GM12878 (cell line): ENCODE data around the gene ZFP64. TPM values are rescaled to one million over a fixed set of nuclear protein-coding genes. Genes with fewer than 3 reads are reported as not detected.

ENCODE experiments used
- ATAC-seq: fragments of 200-7000 bp; cut with Tn5 transposase; 3 replicates; pipeline ENCODE4 v1.9.1; 2020; ENCODE audit warnings: mild to moderate bottlenecking, moderate library complexity
- BruUV-seq: library from RNA; stranded (reverse); fragments of 400-500 nt; replicated peaks from 2 replicates; lab custom pipeline; 2021; lab: Mats Ljungman, UMichigan
- CTCF ChIA-PET: fragments of 300-600 bp; sonication (Branson Sonifier 250); formaldehyde crosslinking; extraction: SDS; loops from one replicate; lab custom pipeline; 2021; ENCODE audit warnings: inconsistent platforms; lab: Yijun Ruan, JAX
- POLR2A ChIA-PET: fragments of 350-600 bp; formaldehyde crosslinking; extraction: SDS; loops from one replicate; lab custom pipeline; 2021; ENCODE audit warnings: inconsistent platforms; lab: Charles Lee
- RAD21 ChIA-PET: fragments of 300-600 bp; sonication (Branson Sonifier 250); formaldehyde crosslinking; loops from one replicate; lab custom pipeline; 2023; ENCODE audit warnings: antibody characterized with exemption; ENCODE audit not compliant: unreplicated experiment; lab: Charles Lee
- SMC1A ChIA-PET: fragments of 300-600 bp; sonication (Branson Sonifier 250); formaldehyde crosslinking; loops from one replicate; lab custom pipeline; 2023; ENCODE audit not compliant: unreplicated experiment, uncharacterized antibody; lab: Charles Lee
- DNase-seq: peaks from one replicate; pipeline ENCODE4 v3.0.0-alpha.2; 2011; ENCODE audit warnings: low read depth, low spot score
- FAIRE-seq: peaks from 3 replicates; lab custom pipeline; 2011; peaks lifted over from hg19 to GRCh38; lab: Jason Lieb, UNC
- H2AFZ ChIP-seq: 2 replicates; pipeline ENCODE4 v1.6.0; 2011; ENCODE audit warnings: low read depth, low read length, control low read depth; ENCODE audit not compliant: control insufficient read depth
- H3K27ac ChIP-seq: 2 replicates; pipeline ENCODE4 v1.5.1; 2011; ENCODE audit warnings: control low read depth; ENCODE audit not compliant: control insufficient read depth, insufficient read depth
- H3K27me3 ChIP-seq, 2 experiments: replicated peaks in 1 of 2; 2 replicates each; pipeline versions ENCODE4 v1.6.0 to v1.6.1; 2011; ENCODE audit warnings: low read length in 1 of 2; ENCODE audit not compliant: control insufficient read depth in 2 of 2, insufficient read depth in 2 of 2
- H3K36me3 ChIP-seq, 2 experiments: 2 replicates each; pipeline ENCODE4 v1.5.1; 2011; ENCODE audit warnings: low read length in 1 of 2; ENCODE audit not compliant: control insufficient read depth in 2 of 2, insufficient read depth in 2 of 2
- H3K4me1 ChIP-seq: 2 replicates; pipeline ENCODE4 v1.6.1; 2011; ENCODE audit warnings: mild to moderate bottlenecking, low read length, moderate library complexity, mixed read lengths; ENCODE audit not compliant: control insufficient read depth, insufficient read depth
- H3K4me2 ChIP-seq: 2 replicates; pipeline ENCODE4 v1.6.0; 2011; ENCODE audit warnings: control low read depth; ENCODE audit not compliant: control insufficient read depth, insufficient read depth
- H3K4me3 ChIP-seq: fragments of 200-600 bp; sonication (generic); 2 replicates; pipeline ENCODE4 v1.5.1; 2016
- H3K79me2 ChIP-seq: 2 replicates; pipeline ENCODE4 v1.6.0; 2011; ENCODE audit warnings: low read length; ENCODE audit not compliant: control insufficient read depth, insufficient read depth
- H3K9ac ChIP-seq: 2 replicates; pipeline ENCODE4 v1.8.0; 2011; ENCODE audit warnings: low read length, control low read depth, mixed read lengths; ENCODE audit not compliant: control insufficient read depth, insufficient read depth
- H3K9me3 ChIP-seq: replicated peaks from 3 replicates; pipeline ENCODE4 v1.5.1; 2011; ENCODE audit warnings: mild to moderate bottlenecking, low read length; ENCODE audit not compliant: control insufficient read depth, insufficient read depth
- H4K20me1 ChIP-seq: 2 replicates; pipeline ENCODE4 v1.6.0; 2011; ENCODE audit not compliant: control insufficient read depth, insufficient read depth
- BCL11A ChIP-seq: IDR thresholded peaks from 2 replicates; pipeline ENCODE4 v1.6.1; 2011; ENCODE audit warnings: low read depth, low read length
- CEBPB ChIP-seq, 2 experiments: fragments of 150-350 bp in 1 of 2; IDR thresholded peaks; 2 replicates each; pipeline ENCODE4 v1.6.1; 2012 to 2014; ENCODE audit warnings: low read depth in 2 of 2, low read length in 2 of 2, borderline replicate concordance in 1 of 2, inconsistent platforms in 1 of 2
- FOS ChIP-seq: IDR thresholded peaks from 3 replicates; pipeline ENCODE4 v1.6.1; 2011; ENCODE audit warnings: borderline replicate concordance; ENCODE audit not compliant: insufficient read length; ENCODE audit errors: extremely low read depth
- GABPA ChIP-seq: IDR thresholded peaks from 2 replicates; pipeline ENCODE4 v1.6.1; 2014; ENCODE audit warnings: antibody characterized with exemption, low read depth, mild to moderate bottlenecking, inconsistent platforms
- IKZF1 ChIP-seq: fragments of 450-650 bp; conservative IDR thresholded peaks from 2 replicates; pipeline ENCODE4 v1.6.1; 2017; ENCODE audit warnings: antibody characterized with exemption, mild to moderate bottlenecking
- NFYA ChIP-seq: IDR thresholded peaks from 2 replicates; pipeline ENCODE4 v1.6.1; 2011; ENCODE audit warnings: low read depth, mild to moderate bottlenecking, low read length, improper control_type of control experiment, borderline replicate concordance
- NFYB ChIP-seq: IDR thresholded peaks from 2 replicates; pipeline ENCODE4 v1.6.1; 2011; ENCODE audit warnings: low read depth, mild to moderate bottlenecking, low read length, improper control_type of control experiment, moderate library complexity; ENCODE audit not compliant: insufficient read depth
- SIX5 ChIP-seq: IDR thresholded peaks from 2 replicates; pipeline ENCODE4 v1.6.1; 2011; ENCODE audit warnings: mild to moderate bottlenecking, low read depth, low read length, moderate library complexity; ENCODE audit not compliant: severe bottlenecking
- SMARCA5 ChIP-seq: fragments of 450-650 bp; IDR thresholded peaks from 2 replicates; pipeline ENCODE4 v1.6.1; 2017; ENCODE audit warnings: mild to moderate bottlenecking
- STAT1 ChIP-seq: fragments of 450-650 bp; conservative IDR thresholded peaks from 2 replicates; pipeline ENCODE4 v1.6.1; 2014; ENCODE audit warnings: antibody characterized with exemption, mild to moderate bottlenecking
- ZBED1 ChIP-seq: IDR thresholded peaks from 2 replicates; pipeline ENCODE4 v1.6.1; 2016; ENCODE audit warnings: borderline replicate concordance
- WGBS: methylation state at CpG from one replicate; pipeline ENCODE4 v1.1.6; 2016; ENCODE audit warnings: low lambda C conversion rate; ENCODE audit not compliant: insufficient replicate concordance, insufficient coverage; ENCODE audit errors: missing lambda C conversion rate; 5-methylcytosine and 5-hydroxymethylcytosine counted together
- in situ Hi-C: fragments of 300-500 bp; cut with MboI; formaldehyde crosslinking; loops from 9 replicates; pipeline ENCODE4 v1.14.3; 2018; ENCODE audit warnings: mixed read lengths
- intact Hi-C: fragments of 100-400 bp; cut with micrococcal nuclease; formaldehyde crosslinking; loops from one replicate; pipeline ENCODE4 v1.14.2; 2022; ENCODE audit not compliant: unreplicated experiment
- polyA plus RNA-seq, 11 experiments: library from polyadenylated mRNA; depleted of rRNA in 4 of 11; unstranded in 6 of 11; stranded (reverse) in 5 of 11; fragments of >200 nt; fragmentation: Nextera tagmentation in 4 of 11; fragmentation: Illumina TruSeq in 1 of 11; extraction: Ambion mirVana in 4 of 11; extraction: Trizol in 1 of 11; gene quantifications; 1 replicate in 1 of 11; 2 replicates in 10 of 11; pipeline versions ENCODE4 v1.2.1 to v1.2.3, GENCODE V29; 2011 to 2016; ENCODE audit warnings: inconsistent platforms in 2 of 11, missing spikeins in 2 of 11, low read depth in 1 of 11
- total RNA-seq, 4 experiments: library from RNA; depleted of rRNA in 3 of 4; stranded (reverse); fragments of >200 nt in 3 of 4; fragmentation: Illumina TruSeq in 1 of 4; extraction: Trizol in 1 of 4; gene quantifications; 2 replicates each; pipeline versions ENCODE4 v1.2.1 to v1.2.3, GENCODE V29; 2013 to 2021
- TF ChIP-seq, protein P1 (sequence below), 3 experiments: IDR thresholded peaks in 2 of 3; conservative IDR thresholded peaks in 1 of 3; 2 replicates each; pipeline ENCODE4 v1.5.1; 2011; ENCODE audit warnings: low read depth in 3 of 3, low read length in 3 of 3, mild to moderate bottlenecking in 3 of 3, control low read depth in 2 of 3, moderate library complexity in 2 of 3, inconsistent platforms in 1 of 3, mixed read lengths in 1 of 3; ENCODE audit not compliant: control insufficient read depth in 2 of 3, insufficient read depth in 1 of 3; ENCODE audit errors: extremely low read depth in 1 of 3
- TF ChIP-seq, protein P2 (sequence below): fragments of 450-650 bp; IDR thresholded peaks from 2 replicates; pipeline ENCODE4 v1.6.1; 2018; ENCODE audit warnings: mild to moderate bottlenecking, low read depth, moderate library complexity; ENCODE audit not compliant: partially characterized antibody

The ZFP64 gene
- total and polyA plus RNA-seq, 10 of the 15 experiments (the other 5 are each of a cell fraction or from before 2014, with no cell fraction given), result 2.3 to 21.8 (median 11.8) TPM

DNA sequence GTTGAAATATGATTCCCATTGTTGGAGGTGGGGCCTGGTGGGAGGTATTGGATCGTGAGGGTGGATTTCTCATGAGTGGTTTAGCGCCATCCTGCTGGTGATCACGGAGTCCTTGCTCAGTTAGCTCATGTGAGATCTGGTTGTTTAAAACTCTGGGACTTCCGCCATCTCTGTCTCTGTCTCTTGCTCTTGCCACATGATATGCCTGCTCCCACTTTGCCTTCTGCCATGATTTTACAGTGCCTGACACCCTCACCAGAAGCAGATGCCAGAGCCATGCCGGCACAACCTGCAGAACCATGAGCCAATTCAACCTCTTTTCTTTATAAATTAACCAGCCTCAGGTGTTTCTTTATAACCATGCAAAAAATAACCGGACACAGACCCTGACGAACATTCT, 44.7 kb upstream of the ZFP64 start:
- Histone ChIP-seq H3K4me3 (no peak overlapping the region), H3K79me2 (no peaks in the 10 kb centered on the region), H3K4me2 (no peak overlapping the region), H3K4me1 (no peaks in the 10 kb centered on the region), H3K36me3 (no peaks in the 10 kb centered on the region), H3K27me3 (no peaks in the 10 kb centered on the region), H2AFZ (no peak overlapping the region), H3K9ac (no peak overlapping the region), H4K20me1 (no peaks in the 10 kb centered on the region), H3K9me3 (no peaks in the 10 kb centered on the region), H3K27ac (no peak overlapping the region)
- 58% methylated on average over 7 of the region's 7 CpGs for WGBS
- SMC1A ChIA-PET, result interaction anchor here (1.2 kb wide), 1 partner anchor 23 kb away, joined by 4 read pairs; no protein-coding TSS in a partner anchor
- POLR2A ChIA-PET, result no interaction called here
- no peak for ATAC-seq
- CTCF ChIA-PET, result interaction anchor here (1.6 to 1.8 kb wide), 2 partner anchors 8 to 108 kb away, joined by 3 to 5 read pairs; no protein-coding TSS in a partner anchor
- no TSS peak for BruUV-seq
- TF ChIP-seq BCL11A, result no peak
- no peak for TF ChIP-seq CEBPB (IDR thresholded peaks at IDR 0.05; ENCODE audit: borderline replicate concordance in 1 of 2, low read depth in 2 of 2, low read length in 2 of 2)
- intact Hi-C loops, result no loop called here
- RAD21 ChIA-PET, result no interaction called here
- in situ Hi-C loops, result no loop called here
- FAIRE-seq, result no peak
- DNase-seq, result no peak

DNA sequence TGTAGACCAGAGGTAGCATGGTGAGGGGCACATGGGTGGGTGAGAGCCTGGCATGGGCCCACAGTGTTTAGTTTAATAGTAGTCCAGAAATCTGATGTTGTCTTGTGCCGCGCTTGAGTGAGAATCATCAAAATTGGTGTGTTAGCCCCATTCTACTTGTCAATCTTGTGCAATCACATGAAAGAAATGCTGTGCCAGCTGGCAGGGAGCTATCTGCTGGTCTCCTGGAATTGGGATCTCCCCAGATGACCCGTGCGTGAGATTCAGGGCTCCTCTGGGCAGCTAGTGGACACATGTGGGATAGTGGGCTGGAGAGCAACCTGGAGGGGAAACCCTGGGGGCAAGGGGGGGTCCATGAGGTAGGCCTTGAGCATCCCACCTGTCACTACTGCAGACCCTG, 43.5 kb upstream of the ZFP64 start:
- DNase-seq (no peak), ATAC-seq (no peak), FAIRE-seq (no peak)
- ChIA-PET RAD21 (interaction anchor here (1.1 kb wide), 1 partner anchor 12 kb away, joined by 3 read pairs; no protein-coding TSS in a partner anchor), SMC1A (interaction anchor here (0.6 to 1.2 kb wide), 2 partner anchors 22 to 109 kb away, joined by 3 to 4 read pairs; no protein-coding TSS in a partner anchor), CTCF (interaction anchor here (1.6 to 1.8 kb wide), 2 partner anchors 9 to 107 kb away, joined by 3 to 5 read pairs; no protein-coding TSS in a partner anchor), POLR2A (interaction anchor here (1.0 kb wide), 1 partner anchor 12 kb away, joined by 3 read pairs; no protein-coding TSS in a partner anchor)
- BruUV-seq, result no TSS peak
- Histone ChIP-seq H3K27ac (no peak overlapping the region), H3K36me3 (no peaks in the 10 kb centered on the region), H4K20me1 (no peaks in the 10 kb centered on the region), H2AFZ (no peak overlapping the region), H3K4me1 (no peaks in the 10 kb centered on the region; the same call in 1 of the 2 replicates), H3K9me3 (no peaks in the 10 kb centered on the region), H3K4me2 (no peak overlapping the region), H3K4me3 (no peak overlapping the region), H3K27me3 (no peaks in the 10 kb centered on the region), H3K79me2 (no peaks in the 10 kb centered on the region), H3K9ac (no peak overlapping the region)
- intact Hi-C loops, result no loop called here
- in situ Hi-C loops, result no loop called here
- TF ChIP-seq ZBED1, result no peak
- no peak for TF ChIP-seq NFYA
- TF ChIP-seq STAT1, result no peak
- no peak for TF ChIP-seq GABPA
- no peak for TF ChIP-seq NFYB
- no peak for TF ChIP-seq SMARCA5
- TF ChIP-seq, protein P1, sequence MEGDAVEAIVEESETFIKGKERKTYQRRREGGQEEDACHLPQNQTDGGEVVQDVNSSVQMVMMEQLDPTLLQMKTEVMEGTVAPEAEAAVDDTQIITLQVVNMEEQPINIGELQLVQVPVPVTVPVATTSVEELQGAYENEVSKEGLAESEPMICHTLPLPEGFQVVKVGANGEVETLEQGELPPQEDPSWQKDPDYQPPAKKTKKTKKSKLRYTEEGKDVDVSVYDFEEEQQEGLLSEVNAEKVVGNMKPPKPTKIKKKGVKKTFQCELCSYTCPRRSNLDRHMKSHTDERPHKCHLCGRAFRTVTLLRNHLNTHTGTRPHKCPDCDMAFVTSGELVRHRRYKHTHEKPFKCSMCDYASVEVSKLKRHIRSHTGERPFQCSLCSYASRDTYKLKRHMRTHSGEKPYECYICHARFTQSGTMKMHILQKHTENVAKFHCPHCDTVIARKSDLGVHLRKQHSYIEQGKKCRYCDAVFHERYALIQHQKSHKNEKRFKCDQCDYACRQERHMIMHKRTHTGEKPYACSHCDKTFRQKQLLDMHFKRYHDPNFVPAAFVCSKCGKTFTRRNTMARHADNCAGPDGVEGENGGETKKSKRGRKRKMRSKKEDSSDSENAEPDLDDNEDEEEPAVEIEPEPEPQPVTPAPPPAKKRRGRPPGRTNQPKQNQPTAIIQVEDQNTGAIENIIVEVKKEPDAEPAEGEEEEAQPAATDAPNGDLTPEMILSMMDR (IDR thresholded peaks at IDR 0.05 in 2 of 3, conservative IDR thresholded peaks at IDR 0.05 in 1 of 3; ENCODE audit: control insufficient read depth in 2 of 3, extremely low read depth in 1 of 3, insufficient read depth in 1 of 3, low read depth in 3 of 3, low read length in 3 of 3), result no peak
- no peak for TF ChIP-seq IKZF1
- TF ChIP-seq, protein P2, sequence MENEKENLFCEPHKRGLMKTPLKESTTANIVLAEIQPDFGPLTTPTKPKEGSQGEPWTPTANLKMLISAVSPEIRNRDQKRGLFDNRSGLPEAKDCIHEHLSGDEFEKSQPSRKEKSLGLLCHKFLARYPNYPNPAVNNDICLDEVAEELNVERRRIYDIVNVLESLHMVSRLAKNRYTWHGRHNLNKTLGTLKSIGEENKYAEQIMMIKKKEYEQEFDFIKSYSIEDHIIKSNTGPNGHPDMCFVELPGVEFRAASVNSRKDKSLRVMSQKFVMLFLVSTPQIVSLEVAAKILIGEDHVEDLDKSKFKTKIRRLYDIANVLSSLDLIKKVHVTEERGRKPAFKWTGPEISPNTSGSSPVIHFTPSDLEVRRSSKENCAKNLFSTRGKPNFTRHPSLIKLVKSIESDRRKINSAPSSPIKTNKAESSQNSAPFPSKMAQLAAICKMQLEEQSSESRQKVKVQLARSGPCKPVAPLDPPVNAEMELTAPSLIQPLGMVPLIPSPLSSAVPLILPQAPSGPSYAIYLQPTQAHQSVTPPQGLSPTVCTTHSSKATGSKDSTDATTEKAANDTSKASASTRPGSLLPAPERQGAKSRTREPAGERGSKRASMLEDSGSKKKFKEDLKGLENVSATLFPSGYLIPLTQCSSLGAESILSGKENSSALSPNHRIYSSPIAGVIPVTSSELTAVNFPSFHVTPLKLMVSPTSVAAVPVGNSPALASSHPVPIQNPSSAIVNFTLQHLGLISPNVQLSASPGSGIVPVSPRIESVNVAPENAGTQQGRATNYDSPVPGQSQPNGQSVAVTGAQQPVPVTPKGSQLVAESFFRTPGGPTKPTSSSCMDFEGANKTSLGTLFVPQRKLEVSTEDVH, result no peak
- TF ChIP-seq FOS, result no peak
- no peak for TF ChIP-seq SIX5
- WGBS, result 94% methylated on average over 4 of the region's 4 CpGs
